GM19035 (cell line): ENCODE results near the gene KCNJ2.

ENCODE experiments used
- ATAC-seq: cut with Tn5 transposase; IDR thresholded peaks from one replicate; pipeline ENCODE4 v1.9.1; 2021; ENCODE audit not compliant: unreplicated experiment

Gene KCNJ2

DNA sequence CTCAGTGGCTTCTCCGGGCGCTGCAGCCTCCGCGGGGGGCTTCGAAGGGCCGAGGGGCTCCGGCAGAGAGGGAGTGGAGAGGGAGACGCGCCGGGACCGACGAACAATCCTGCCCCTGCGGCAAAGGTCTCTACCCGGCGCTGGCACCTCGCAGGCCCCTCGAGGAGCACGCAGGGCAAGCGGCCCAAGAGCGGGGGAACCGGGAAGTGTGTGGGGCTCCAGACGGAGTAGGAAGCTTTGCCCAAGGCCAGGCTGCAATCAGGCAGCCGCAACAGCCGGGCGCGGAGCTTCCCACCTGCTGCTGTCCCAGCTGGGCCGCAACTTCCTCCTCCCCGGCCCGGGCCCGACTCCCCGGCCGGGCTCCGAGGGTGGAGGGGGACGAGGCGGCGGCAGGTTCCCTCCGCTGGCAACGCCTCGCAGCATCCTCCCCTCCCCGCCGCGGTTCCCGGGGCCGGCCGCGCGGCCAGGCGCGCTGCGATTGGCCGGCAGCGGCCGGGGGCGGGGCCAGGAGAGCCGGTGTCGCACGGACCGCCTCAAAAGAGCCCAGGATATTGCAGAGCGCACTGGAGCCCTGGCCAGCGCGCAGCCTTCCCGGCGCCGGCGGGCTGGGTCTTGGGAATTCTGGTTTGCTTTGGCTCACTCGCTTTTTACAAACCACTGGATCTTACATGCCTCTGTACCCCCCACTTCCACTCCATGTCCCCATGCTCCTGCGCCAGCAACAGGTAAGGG is at the start of gene KCNJ2:
Gene KCNJ2, plus strand, starts transcription at position 556 of the 732 bp plus-strand sequence. CDS start 5,508 bp downstream, outside the sequence.
- peak; percentile 98 for ATAC-seq

DNA sequence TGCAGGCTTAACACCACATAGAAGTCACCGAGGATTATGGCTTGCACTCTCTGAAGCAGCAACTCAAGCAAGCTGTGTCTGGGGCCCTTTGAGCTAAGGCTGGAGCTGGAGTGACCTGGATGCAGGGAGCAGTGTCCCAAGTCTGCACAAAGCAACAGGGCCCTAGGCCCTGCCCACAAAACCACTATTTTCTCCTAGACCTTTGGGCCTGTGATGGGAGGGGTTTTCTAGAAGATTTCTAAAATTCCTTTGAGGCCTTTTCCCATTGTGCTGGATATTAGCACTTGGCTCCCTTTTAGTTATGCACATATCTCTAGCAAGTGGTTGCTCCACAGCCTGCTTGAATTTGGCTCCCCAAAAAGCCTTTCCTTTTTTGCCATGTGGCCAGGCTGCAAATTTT is 49.8 kb upstream of the KCNJ2 start:
- ATAC-seq = no peak

DNA sequence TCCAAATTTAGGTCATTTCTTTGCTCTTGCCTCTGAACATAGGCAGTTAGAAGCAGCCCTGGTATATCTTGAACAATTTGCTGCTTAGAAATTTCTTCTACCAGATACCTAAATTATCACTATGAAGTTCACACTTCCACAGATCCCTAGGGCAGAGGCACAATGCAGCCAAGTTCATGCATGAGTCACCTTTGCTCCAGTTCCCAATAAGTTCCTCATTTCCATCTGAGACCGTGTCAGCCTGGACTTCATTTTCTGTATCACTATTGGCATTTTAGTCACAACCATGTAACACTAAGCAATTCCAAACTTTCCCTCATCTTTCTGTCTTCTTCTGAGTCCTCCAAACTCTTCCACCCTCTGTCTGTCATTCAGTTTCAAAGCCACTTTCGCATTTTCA is 49.3 kb upstream of the KCNJ2 start:
- no peak for ATAC-seq

DNA sequence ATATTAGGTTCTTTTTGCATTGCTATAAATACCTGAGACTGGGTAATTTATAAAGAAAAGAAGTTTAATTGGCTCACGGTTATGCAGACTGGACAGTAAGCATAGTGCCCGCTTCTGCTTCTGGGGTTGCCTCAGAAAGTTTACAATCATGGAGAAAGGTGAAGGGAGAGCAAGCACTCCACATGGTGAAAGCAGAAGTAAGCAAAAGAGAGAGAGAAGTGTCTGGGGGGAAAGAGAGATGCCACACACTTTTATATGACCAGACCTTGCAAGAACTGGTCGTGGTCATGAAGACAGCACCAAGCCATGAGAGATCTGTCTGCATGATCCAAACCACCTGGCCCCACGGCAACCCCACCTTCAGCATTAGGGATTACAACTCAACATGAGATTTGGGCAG is 48.9 kb upstream of the KCNJ2 start:
- no peak for ATAC-seq

DNA sequence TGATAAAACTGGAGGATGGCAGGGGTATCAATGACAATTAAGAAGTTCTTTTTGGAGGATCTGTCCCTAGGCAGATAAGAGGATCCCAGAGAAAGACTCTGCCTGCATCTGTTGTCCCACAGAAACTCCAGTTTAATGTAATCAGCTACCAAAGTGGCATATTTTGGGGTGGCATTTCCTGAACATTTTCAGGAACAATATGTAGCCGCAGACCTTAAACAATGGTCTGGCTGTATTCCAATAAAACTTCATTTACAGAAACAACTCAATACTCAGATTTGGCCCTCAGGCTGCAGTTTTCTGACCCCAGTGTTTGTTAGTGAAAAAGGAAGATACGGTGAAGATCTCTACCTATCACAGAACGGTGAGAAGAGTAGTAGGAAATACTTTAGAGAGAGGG is 48.2 kb upstream of the KCNJ2 start:
- no peak for ATAC-seq

DNA sequence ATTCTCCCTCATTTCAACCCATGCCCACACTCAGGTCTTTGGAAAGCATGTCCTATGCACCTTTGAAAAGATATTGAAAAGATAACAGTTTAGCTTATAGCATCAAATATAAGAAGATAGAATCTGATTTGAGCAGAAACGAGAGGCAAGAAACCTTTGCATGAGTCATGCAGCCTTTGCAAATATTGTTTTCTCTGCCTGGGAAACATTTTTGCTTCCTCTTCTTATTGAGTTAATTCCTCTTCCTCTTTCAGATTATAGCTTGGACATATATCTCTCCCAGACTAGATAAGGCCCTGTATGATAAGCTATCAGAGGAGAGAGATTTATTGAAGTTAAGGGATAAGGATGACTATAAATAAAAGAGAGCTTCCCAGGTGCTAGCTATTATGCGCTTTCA is 46.1 kb upstream of the KCNJ2 start:
- ATAC-seq = no peak

DNA sequence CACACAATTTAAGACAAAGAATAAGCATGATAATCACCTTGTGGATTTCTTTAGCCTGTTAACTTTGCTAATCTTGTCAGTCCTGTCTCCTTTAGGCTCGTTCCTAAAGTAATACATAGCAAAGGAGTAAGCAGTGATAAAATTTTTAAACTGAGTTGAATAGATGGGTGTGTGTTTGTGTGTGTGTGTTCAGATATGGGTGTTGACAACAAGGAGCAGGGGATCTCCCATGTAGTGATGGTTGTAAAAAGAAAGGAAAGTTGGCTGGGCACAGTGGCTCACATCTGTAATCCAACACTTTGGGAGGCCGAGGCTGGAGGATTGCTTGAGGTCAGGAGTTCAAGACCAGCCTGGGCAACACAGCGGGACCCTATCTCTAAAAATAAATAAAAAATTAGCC is 44.6 kb upstream of the KCNJ2 start:
- no peak for ATAC-seq

DNA sequence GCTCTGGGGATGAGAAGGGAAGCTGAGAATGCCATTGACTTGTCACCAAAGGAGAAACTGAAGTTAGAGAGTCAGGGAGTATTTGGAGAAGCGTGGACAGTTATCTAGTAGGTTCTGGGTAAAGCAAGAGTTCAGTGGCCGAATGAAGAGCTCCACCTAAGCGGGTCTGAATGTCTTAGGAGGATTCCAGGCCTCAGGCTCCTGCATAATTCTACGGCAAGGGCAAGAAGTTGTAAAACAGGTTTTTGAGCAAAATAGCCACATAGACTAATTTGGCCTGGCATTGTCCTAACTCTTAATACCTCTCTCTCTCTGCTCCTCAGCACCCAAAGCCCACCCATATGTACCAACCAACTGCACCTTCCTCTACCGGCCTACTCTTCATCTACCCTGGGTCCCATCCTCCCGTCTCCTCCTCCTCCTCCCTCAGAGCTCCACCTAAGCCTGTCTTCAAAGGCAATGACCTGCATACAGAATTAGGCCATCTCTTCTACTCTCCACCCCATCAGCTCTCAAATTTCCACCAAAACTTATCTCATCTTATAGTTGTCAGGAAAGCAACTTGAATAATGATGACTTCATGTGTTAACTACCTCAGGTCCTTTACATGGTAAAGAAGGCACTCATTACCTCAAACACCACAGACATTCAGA is 42.0 kb upstream of the KCNJ2 start:
- ATAC-seq = no peak

DNA sequence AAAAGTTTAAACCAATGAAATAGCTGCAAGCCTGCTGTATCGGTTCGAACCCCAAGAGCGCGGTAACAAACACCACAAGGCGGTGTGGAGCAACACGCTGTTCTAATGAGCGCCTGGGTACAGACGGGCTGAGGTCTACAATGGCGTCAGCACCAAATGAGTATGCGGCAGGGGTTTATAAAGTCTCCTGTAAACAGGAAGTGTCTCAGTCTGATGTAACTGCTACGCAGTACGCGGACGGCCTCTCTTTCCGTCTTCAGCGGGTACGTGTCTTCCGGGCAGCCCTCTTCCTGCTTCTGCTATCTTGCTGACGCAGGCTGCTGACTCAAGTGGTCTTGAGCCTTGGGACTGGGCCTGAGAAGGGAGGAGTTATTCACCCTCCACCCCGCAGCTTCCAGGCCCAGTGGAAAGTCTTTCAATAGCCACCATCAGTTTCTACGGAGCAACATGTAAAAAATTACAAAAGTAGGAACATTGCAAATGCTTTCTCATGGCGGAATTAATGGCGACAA is 40.5 kb upstream of the KCNJ2 start:
- no peak for ATAC-seq

DNA sequence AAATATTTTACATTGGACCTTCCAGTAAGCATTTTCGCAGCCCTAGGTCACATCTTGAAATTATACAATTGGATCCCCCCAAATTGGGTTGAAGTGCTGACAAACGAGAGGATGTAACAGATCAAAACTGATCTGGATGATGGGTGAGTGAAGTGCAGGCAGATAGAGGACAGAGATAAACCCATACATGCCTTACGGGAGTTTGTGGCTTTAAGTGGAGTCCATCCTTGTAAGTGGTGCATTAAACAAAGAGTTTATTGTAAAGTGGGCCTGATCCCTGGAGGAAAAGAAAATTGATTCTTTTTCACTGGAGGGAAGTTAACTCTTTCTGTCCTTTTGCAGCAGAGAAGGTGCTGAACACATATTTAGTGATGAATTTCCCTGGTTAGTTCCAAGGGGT is 39.0 kb upstream of the KCNJ2 start:
- ATAC-seq = no peak

DNA sequence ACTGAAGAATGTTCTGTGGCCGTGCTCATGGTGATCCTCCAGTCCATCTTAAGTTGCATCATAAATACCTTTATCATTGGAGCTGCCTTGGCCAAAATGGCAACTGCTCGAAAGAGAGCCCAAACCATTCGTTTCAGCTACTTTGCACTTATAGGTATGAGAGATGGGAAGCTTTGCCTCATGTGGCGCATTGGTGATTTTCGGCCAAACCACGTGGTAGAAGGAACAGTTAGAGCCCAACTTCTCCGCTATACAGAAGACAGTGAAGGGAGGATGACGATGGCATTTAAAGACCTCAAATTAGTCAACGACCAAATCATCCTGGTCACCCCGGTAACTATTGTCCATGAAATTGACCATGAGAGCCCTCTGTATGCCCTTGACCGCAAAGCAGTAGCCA is 36.8 kb upstream of the KCNJ2 start:
- ATAC-seq = no peak

DNA sequence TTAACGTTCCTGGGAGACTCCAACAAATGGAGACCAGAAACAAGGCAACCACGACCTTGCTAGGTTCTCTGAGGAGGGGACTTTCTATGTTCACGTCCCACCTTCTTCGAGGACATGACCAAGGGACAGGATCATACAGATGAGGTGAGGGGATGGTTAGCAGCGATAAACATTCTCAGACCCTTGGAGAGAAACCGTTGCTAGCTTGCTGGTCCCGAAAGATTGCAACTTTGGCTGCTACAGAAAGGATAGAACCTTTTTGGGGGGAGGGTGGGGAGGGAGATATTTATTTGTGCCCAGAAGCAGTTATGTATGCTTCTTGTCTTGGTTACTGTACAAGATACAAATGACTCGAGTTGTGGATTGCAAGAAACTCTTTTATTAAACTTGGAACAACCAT is 35.3 kb upstream of the KCNJ2 start:
- ATAC-seq = no peak

DNA sequence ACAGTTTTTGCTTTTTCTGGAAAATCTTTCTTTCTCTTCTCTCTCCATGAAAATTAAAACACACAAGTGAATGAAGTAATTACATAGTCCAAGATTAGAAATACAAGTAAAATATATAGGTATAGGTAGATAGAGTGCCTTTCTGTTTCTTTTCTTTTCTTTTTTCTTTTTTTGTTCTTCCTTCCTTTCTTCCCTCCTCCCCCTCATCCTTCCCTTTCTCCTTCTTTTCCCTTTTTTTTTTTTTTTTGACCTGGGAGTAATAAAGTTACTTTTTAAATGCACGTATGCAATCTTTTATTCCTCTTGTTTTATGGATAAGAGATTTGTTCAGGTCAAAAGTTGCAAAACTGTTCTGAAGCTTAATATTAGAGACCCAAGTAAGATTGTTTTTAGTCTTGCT is 34.6 kb upstream of the KCNJ2 start:
- no peak for ATAC-seq

DNA sequence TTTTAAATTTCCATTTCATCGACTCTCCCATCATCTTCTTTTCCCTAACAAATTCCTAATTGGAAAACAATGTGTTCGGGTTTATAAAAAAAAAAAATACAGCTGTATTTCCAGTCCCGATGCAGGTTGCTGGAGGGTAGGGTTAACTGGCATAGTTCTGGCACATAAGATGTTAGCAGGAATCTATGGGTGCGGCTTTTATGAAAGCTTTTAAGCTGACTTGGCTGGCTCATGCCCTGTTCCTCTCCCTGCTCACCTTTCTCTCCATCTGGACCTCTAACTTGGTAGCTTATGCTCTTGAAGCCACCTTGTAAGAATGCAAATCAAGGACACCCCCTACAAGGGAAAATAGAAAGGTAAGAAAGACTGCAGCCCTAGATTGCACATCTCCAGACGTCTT is 33.2 kb upstream of the KCNJ2 start:
- ATAC-seq = no peak

DNA sequence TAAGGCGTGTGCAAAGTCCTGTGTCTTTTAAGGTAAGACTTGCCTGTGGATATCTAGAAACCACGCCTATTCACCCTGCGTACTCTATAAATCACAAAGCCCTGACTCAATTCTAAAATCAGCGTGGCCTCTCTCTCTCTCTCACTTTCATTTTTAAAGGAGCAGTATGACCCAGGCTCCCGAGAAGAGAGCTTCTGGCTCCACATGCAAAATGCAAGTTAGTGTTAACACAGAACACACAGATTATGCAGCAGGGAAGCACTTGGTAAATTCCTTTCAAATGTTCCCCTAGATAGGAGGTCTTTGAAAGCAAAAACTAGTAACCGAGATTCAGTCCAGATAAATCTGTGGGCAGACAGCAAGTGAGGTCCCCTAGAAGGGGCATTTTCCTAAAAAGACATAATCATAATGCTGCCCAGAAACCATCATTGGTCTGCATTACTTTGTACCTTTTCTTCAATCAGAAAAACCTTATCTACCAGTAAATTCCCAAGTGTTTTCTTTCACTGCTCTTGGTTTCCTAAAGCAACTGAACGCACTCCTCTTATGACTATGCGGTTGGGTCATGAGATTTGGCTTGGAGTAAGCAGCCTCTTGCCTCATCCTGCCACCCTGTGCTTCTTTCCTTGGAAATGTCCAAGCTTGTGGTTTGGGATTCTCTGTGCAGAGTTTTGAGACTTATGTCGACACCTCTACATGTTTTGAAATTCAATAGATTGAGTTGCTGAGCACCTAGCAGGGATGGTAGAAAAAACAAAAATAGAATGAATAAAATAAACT is 31.7 kb upstream of the KCNJ2 start:
- ATAC-seq = peak; percentile 100

DNA sequence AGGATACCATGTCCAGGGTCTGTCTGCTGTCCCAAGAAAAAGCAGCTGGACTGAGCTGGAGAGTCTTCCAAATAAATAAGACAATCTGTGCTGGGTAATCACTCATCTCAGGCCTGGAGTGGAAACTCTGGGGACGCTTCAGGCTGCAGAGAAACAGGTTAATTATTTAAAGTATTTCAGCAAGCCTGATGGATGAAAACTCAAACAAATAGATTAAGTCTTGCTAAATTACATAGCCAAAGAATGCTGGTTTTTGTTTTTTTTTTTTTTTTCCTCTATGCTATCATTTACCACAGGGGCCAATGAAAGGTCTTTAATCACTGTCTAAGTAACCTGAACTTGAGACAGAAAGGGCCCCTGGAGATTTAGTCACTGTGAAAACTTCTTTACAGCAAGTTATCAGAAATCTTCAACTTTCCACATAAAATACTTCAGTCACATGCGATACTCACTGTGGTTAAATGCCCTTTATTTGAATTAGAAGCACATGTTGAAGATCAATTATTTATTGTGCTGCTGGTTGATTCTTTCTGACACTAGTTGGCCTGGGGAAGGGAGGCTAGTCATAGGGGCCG is 31.0 kb upstream of the KCNJ2 start:
- no peak for ATAC-seq

DNA sequence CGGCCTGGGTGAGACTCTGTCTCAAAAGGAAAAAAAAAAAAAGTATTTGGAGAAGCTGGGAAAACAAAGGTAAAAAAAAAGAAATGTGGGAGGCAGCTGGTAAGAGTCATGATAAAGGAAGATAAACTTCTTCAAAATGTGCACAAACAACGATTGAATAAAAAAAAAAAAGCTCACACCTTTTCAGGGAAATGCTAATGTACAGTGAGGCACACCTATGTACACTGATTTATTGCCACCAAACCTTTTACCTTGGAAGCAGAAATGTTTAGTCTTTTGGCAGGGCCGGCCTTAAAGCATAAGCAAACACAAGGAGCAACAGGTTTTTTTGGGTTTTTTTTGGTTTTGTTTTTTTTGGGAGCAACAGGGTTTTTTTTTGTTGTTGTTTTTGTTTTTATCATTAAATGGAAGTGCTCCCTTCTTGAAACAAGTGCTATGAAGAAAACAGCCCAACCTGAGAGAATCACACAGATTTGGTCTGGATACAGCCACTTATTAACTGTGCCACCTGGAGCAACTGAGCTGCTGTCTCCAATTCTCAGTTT is 29.8 kb upstream of the KCNJ2 start:
- ATAC-seq = no peak

DNA sequence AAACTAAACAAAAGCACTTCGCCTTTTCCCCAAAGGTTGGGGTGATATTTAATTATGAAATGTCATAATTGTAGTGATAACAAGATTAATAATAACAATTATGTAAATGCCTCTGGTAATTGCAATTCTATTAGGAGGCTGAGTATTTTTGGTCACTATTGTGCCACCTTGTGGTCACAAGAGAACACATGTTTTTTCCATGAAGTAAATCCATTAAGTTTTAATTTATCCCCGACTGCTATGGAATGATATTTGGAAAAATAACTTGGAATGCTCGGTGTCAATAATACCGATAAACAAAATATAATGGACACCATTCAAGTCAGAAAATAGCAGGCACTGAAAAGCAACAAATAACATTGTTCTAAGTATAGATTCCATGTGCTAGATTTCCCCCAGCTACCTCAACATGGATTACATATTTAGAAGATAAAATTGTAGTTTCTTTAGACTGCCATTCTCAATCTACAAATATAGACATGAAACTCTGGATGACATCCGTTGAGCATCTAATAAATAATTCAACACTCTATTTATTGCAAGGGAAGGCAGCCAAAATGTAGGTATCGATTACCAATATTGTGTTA is 25.0 kb upstream of the KCNJ2 start:
- no peak for ATAC-seq

DNA sequence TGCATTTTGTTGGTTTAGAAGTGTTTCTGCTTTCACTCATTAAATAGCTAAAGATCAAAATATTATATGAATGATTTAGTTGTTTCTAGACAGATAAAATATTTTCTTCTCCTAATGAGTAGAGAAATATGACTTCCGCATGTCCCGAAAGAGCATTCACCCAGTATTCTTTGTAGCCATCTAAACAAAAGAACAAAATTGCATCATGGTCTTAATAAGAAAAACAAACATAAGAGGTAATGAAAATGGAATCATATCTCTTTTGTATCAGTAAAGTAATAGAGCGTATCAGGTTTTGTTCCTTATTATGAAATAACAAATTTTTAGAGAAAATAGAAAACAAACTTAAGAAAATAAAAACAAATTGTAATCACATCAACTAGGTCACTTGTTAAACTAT is 16.1 kb upstream of the KCNJ2 start:
- no peak for ATAC-seq

DNA sequence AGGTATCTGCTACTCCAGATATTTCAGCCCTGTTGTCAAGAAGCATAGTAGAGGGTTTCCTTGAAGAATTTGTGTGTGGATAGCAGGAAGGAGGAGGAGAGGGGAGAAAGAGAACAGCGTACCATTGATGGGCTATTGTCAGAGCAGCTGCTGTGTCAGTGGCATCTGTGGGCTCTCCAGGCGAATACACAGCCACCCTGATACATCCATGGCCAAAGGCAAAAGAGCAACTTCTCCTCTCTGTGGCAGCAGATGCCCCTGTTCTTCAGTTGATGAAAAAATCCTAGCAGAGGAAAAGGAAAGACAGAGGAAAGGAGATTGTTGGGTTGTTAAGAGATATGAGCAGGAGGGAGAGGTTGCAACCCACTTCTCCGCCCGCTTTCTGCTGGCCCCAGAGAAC is 12.2 kb upstream of the KCNJ2 start:
- no peak for ATAC-seq

DNA sequence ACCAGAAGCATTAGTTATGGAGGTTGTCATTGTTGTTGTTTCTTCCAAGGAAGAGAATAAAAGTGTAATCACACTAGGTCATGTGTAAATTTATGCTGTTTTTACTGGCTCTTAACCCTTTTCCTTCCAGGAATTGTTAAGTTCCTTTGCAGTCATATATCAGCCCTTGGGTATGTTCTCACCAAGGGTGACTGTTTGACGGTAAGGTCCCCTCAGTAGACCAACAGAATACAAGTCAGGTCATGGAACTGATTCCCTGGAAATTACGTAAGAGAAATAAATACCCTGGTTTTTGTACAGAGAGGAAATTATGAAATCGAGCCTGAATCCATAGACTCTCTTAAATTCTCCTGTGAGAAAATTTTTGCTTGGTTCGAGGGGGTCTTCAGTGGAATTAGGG is 11.2 kb upstream of the KCNJ2 start:
- ATAC-seq = no peak
